Measurements from ENCODE around the gene DSG2. TPM values are rescaled to one million over a fixed set of nuclear protein-coding genes. Genes with fewer than 3 reads are reported as not detected.

Gene DSG2
- total RNA-seq, 1 donor from 2014 or later = 3.3 TPM

DNA sequence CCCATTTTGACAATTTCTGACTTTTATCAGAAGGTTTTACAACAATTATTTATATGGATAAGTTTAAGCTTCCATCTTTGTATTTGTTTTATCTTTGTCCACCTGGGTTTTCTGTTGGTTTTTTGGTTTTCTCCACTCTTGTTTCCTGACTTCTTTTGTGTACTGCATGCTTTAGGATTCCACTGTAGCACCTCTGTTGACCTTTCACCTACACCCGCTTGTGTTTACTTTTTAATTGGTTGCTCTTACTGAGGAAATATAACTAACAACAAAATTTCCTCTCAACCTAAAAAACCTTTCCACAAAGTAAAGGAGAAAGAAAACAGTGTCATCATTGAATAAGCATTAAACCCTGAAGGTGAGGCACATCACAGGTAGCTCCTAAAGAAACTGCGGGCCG lies 53.9 kb downstream of the DSG2 start:
- no peak for DNase-seq (ENCODE audit: low spot score in 2 of 2)
- FAIRE-seq = no peak

DNA sequence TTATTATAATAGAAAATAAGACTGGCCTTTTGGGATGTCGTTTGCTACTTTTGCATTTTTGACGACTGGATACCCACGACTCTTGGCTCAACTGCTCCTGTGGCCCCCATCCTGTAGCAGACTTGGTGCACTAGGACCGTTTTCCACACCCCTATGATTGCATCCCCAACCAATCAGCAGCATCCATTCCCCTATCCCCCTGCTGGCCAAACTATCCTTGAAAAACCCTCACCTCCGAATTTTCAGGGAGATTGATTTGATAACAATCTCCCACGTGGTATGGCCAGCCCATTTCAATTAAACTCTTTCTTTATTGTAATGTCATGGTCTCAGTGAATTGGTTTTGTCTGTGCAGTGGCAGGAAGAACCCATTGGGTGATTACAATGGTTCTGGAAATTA lies 55.8 kb downstream of the DSG2 start:
- no peak for FAIRE-seq
- DNase-seq (ENCODE audit: low spot score in 2 of 2) = no peak

DNA sequence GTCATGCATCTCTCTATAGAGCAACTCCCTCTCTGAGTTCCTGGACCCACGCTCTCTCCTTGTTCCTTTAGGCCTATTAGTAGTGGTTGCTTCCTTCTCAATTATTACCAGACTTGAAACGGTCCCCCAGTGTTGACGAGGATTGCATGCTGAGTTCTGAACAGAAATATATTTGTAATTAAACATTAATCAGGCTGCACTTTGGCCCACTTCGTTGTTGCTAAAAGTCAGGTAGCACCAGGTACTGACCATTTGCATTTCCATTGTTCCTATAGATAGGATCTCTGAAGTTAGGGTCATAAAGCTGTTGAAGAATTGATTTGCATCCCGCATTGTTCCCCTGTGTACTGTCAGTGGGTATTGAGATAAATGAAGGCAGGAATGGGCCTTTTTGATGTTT lies 56.8 kb downstream of the DSG2 start:
- no peak for FAIRE-seq

DNA sequence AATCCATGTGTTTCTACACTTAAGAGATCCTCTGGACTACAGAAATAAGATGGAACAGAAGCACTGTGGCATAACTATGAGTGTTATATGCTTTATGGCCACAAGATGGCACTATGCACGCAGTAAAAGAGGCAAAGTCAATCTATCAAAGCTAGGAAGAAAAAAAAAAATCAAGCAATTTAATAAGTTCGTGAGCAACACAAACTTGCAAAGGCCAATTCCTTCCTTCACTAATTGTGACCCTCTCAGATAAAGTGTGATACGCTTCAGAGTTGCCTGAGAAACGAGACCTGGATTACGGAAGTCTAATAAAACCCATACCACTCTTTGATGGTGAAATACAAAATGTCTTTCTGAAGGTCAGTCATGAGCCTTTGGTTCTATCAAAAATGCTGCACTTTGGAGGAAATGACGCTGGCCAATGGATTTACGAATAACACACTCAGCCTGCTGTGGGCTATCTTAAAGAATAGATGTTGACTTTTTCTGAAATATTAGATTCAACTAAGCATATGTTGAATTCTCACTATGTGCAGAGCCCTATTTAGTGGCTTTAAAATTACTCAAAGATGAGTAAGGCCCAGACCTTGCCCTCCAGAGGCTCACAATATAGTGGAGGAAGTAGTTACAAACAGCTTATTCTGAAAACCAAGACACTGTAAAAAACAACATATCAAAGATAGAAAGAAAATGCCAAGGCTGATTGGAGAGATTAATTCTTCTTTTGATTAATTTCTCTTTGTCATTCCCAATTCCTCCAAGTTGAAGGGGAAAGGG lies 58.2 kb downstream of the DSG2 start:
- FAIRE-seq = peak; percentile 44

More for the DNA sequence above, 56.8 kb downstream of the DSG2 start:
- DNase-seq (ENCODE audit: low spot score in 2 of 2) = no peak

DNA sequence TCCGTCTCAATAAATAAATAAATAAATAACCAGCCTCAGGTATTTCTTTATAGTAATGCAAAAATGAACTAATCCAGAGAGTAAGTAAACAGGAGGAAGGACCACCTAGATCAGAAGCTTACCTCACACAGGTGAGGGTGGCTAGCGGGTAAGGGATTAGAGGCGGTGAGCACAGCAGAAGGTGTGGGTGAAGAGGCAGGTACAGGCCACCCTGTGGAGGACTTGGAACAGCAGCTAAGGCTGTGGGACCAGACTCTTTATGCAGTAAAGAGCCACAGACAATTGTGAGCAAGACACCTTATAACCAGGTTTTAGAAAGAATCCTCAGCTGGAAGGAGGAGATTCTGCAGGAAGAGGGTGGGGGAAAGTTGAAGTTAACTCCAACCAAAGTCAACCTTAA lies 59.5 kb downstream of the DSG2 start:
- DNase-seq (ENCODE audit: low spot score in 2 of 2) (no peak), FAIRE-seq (no peak)

More for the DNA sequence above, 58.2 kb downstream of the DSG2 start:
- peak; percentile 12 to 49 for DNase-seq (ENCODE audit: low spot score in 2 of 2)

DNA sequence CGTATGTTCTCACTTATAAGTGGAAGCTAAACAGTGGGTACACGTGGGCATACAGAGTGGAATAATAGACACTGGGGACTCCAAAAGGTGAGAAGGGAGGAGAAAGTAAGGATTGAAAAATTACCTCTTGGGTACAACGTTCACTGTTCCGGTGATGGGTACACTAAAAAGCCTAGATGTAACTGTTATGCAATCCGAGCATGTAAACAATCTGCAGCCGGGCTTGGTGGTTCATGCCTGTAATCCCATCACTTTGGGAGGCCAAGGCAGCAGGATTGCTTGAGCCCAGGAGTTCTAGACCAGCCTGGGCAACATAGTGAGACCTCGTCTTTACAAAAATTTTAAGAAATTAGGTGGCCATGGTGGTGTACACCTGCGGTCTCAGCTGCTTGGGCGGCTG lies 60.6 kb downstream of the DSG2 start:
- no peak for DNase-seq (ENCODE audit: low spot score in 2 of 2)
- no peak for FAIRE-seq

DNA sequence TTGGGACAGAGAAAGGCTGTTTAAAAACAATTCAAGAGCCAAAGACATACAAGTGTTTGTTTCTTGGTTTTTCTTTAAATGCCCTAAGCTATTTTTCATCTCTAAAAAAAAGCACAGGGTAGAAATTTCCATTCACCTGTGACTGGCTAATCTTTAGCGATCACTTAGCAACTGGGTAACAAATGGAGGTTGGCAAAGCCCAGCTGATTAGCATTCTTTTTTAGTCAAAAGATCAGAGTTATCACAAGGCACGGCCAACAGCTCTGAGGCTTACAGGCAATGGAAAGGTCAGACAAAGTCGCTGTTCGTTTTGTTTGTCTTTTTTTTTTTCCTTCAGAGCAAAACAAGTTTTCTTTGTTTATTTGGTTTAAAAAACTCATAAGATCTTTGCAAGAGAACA lies 64.7 kb downstream of the DSG2 start:
- FAIRE-seq (no peak), DNase-seq (ENCODE audit: low spot score in 2 of 2) (no peak)

DNA sequence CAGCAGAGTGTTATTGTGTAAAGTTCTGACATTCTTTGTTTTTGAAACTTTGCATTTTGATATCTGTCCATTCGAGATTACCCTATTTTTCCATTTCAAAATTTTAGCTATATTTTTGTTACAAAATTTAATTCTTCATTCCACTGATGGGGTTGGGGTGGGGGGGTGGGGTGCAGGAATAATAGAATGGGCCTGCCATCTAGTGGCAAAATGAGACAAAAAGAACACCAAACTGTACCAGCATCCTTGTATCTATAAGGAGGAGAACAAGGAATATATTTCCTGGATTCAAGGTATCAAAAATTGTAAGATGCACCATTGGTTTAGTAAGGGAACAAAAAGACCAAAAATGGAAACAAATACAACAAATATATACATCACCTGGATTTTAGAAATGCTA lies 65.8 kb downstream of the DSG2 start:
- no peak for FAIRE-seq
- no peak for DNase-seq (ENCODE audit: low spot score in 2 of 2)

DNA sequence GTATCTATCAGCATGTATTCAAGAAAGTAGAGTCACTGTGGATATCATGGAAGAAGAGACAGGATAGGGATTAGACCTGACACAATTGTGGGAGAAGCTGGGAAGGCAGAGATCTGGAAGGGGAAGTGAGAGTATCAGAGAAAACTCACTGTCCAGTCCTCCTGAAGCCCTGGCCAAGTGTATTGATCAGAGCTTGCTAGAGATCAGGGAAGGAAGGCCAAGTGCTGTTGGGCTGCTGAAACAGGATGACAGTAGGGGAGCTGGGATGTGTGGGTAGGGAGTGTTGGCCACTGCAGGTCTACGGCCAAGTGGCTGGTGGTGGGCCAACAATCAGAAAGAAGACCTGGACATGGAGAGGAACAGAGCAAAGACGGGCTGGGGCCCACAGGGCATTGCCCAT lies 67.4 kb downstream of the DSG2 start:
- DNase-seq (ENCODE audit: low spot score in 2 of 2) = no peak

DNA sequence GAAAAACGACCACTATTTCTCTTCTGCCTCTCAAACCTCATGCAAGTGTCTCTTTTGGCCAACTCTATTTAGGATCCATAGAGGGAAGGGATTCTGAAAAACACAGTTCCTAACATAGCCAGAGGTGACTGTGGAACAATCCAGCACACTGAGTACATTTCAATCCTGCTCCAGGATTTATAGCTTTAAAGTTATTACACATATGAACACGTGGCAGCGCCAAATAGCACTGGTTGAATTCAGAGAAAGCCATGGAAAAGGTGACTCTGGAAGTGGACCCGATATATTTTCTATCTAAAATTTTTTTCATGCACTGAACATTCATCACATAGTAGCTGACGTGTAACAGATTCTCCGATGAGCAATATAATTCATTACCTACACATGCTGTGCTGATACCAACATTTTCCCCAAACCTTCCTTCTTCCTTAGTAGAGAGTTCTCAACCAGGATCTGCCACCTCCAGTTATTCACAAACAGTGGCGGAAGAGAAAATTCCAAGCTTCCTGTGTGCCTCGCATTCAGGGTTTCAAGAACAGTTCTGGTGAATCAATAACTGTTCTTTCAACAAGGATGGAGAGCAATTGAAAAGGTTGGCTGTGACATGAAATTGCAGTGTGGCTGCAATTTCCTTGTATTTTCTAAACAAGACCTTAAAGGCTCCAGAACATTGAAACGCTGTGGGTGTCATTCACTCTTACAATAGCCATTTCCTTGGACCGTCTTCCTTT lies 68.0 kb downstream of the DSG2 start:
- no peak for DNase-seq (ENCODE audit: low spot score in 2 of 2)
- no peak for FAIRE-seq

More for the DNA sequence above, 67.4 kb downstream of the DSG2 start:
- FAIRE-seq = no peak

DNA sequence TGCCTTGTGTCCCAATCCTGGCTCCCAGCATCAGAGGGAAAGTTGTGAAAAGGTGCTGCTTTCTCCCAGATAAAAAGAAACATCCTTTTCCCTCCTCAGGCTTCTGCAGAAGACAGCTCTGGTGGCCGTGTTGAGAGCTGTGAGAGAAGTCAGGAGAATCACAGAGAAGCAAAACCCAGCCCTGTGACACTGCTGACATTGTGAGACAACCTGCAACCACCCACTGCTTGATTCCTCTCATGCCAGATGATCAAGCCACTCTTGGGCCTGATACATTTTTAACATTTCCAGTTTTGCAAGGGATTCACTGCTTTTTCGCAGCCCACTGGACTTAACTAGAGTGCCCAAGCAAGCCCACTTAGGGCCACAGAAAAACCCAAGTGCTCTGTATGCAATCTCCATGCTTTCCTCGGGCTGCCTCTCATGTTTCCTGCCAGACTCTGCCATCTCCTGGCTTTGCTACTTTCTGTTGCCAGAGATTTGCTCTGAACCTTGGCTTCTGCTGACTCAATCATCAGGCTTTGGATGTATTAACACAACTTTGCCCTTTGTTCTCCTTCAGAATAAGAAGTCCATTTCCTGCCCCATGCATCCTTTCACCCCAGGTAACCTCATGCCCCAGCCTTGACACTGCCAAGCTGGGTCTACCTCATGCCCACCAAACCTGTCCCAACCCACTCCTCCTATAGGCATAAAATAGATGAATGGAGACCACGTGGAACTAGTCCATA lies 68.8 kb downstream of the DSG2 start:
- no peak for FAIRE-seq
- DNase-seq (ENCODE audit: low spot score in 2 of 2) = no peak

DNA sequence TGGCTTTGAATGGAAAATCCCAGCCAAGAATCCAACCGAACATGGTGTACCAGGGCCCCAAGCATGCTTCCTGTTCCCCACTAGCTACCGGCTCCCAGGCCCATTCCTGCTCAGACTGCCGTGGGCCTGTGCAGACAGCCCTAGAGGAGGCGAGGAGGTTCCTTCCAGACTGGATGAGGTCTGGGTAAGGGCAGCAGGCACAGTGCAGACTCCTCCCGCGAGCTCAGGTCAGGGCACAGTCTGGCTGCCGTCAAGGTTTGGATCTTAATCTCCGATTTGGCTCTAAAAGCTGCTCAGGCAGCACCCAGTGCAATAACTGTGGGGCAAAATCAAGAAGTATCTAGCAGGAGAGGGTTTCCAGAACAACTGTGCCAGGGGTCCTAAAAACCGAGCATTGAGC lies 74.4 kb downstream of the DSG2 start:
- DNase-seq (ENCODE audit: low spot score in 2 of 2) (no peak), FAIRE-seq (no peak)

DNA sequence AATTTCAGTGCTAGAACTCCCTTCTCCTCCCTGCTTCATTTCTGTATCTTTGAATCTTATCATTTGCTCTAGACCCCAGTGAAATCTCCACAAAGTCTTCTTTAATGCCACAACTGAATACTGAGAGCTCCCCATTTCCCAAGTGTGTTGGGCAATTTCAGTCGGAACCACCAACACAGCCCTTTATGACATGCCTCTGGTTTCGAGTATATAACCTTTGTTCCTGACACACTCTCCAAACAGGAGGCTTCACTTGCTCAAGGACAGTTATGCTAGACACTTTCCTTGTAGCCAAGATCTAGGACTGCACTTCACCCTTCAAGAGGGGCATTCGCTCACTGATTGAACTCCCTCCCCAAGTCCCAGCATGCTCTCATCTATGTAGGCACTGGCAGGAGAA lies 75.1 kb downstream of the DSG2 start:
- DNase-seq (ENCODE audit: low spot score in 2 of 2) = no peak
- FAIRE-seq = no peak

DNA sequence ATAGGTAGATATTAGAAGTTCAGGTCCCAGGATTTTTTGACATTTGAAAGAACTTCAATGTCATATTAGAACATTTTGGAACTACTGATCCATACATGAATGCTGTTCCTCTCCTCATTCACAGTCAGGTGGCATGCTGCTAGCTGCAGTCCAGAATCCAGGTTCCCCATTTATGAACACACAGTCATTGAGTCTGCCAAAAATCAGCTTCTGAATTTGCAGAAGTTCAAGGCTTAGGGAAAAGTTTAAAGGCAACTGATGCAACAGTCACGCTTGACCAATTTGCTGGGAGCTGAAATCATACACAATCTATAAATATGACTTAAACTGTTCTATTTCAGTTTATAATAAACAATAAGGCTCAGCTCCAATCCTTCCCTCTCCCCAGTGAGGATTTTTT lies 76.4 kb downstream of the DSG2 start:
- DNase-seq (ENCODE audit: low spot score in 2 of 2) (no peak), FAIRE-seq (no peak)

DNA sequence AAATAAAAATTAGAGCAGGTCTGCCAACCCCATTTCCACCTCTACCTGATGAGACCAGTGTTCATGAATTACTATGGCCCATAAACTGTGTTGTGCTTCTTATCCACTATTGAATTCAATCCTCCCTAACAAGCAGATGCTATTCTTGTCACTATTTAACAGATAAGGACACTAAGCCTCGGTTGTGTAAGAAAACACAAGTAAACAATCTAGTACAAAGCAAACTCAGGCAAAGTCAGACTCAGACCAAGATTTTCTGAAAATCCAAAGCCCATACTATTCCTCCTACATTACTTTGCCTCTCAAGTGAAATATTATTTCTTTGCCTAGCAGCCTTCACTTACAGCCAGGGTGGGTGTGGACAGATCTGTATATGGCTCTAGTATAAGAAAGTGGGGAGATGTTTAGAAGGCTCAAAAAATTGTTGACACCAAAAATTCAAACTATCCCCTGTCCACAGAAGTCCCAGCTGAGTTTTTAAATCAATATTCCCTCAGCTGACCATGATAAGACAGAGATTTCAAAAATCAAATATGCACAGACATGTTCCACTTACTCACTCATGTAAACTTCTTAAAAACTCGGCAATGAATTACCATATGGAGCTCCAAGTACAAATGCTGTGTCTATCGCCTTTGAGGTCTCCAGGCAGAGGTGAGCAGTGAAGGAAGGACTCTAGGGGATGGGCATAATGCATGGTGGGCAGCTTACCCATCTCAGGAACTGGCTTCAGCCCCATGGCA lies 77.7 kb downstream of the DSG2 start:
- DNase-seq (ENCODE audit: low spot score in 2 of 2) (no peak), FAIRE-seq (no peak)

DNA sequence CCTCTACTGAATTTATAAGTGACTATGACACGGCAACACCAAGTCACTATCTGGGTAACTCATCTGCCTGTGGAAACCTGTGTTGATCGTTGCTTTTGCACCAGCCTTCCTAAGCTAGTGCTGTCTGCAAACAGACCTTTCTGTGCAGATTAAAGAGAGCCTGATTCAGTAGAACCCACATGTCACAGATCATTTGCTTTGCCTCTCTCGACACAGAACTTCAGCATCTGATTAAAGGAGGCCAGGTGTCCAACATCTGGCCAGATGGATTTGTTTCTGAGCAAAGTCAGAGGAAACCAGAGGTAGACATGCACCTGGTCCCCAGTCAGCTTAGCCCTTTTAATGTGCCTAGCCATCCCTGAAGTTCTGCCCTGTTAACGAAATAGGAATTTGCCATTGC lies 78.7 kb downstream of the DSG2 start:
- DNase-seq (ENCODE audit: low spot score in 2 of 2) (no peak), FAIRE-seq (no peak)

DNA sequence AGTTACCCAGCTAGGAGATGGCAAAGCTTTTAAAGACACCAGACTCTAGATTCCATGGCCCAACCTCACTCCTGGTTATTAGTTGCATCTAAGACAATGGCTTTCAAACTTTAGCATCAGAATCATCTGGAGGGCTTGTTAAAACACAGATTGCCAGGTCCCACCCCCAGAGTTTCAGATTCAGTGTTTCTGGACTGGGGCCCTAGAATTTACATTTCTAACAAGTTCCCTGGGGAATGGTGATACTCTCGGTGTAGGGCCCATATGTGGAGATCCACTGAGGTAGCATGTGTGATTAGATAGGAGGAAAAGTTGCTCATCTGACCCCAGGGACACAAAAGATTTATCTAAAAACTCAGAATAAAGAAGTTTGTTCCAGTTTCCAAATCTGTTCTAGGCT lies 79.2 kb downstream of the DSG2 start:
- no peak for FAIRE-seq
- DNase-seq (ENCODE audit: low spot score in 2 of 2) = no peak

DNA sequence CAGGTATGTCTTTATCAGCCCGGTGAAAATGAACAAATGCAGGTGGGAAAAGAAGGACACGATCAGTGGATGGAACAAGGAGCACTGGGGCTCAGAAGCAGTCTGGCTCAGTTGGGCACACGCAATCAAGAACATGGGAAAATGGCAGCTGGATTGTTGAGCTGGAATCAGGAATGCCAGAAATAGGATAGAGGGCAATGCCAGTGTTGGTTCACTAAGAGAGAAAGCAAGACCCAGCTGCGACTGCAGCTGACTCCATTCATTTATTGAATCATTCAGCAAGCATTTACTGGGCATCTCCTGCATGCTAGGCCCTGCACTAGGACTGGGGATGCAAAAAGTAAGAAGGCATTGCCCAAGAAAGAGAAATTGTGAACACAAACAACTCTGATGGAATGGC lies 80.1 kb downstream of the DSG2 start:
- FAIRE-seq (no peak), DNase-seq (ENCODE audit: low spot score in 2 of 2) (no peak)

DNA sequence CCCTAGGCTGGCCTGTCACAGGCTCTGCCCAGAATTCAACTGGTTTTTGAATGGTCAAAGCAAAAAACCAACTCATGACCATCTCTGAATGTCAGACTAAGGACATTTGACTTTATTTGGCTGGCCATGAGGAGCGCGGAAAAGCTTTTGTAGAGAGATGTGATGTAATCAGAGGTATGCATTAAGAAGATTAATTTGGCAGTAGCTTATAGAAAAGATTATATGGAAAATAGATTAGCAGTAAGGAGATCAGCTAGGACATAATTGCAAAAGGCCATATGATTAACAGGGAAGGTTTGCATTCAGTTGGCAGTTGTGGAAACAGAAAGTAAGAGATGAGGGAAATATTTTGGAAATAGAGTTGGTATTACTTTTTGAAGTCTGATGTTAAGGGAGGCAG lies 81.4 kb downstream of the DSG2 start:
- no peak for FAIRE-seq
- DNase-seq (ENCODE audit: low spot score in 2 of 2) = no peak

DNA sequence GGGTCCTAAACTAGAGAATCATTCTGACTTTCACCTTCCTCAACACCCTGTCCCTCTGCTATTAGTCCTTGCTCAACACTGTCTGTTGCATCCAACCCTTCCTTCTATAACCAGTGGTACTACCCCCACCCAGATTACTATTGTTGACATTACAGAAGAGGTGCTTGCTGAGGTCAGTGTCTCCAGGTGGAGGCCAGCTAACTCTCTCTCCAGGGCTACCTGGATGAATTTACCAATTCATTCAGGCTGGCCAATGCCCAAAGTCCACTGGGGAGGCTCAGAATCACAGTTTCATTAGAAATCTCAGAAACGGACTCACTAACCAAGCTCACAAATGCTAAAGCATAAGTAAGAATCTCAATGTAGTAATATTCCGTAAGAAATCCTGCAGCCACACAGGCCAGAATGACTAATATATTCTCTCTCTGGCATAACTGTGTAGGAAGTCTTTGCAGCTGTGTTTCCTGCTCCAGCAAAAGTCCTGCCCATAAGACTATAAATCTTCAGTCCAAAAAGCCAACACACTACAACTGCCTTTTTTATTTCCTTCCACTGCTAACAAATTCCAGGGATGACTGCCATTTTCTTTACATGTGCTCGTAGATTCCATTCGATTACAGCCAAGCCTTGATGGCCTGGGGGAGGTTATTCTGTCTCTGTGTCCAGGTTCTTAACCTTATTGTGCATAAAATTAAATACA lies 83.7 kb downstream of the DSG2 start:
- FAIRE-seq = no peak
- no peak for DNase-seq (ENCODE audit: low spot score in 2 of 2)
